ENCODE data around the gene QSER1.
"Not testable (repeated sequence)": the region's sequence is repeated elsewhere in the genome, so short reads cannot be mapped to it uniquely, and the experiment has no call there.

Gene QSER1

DNA sequence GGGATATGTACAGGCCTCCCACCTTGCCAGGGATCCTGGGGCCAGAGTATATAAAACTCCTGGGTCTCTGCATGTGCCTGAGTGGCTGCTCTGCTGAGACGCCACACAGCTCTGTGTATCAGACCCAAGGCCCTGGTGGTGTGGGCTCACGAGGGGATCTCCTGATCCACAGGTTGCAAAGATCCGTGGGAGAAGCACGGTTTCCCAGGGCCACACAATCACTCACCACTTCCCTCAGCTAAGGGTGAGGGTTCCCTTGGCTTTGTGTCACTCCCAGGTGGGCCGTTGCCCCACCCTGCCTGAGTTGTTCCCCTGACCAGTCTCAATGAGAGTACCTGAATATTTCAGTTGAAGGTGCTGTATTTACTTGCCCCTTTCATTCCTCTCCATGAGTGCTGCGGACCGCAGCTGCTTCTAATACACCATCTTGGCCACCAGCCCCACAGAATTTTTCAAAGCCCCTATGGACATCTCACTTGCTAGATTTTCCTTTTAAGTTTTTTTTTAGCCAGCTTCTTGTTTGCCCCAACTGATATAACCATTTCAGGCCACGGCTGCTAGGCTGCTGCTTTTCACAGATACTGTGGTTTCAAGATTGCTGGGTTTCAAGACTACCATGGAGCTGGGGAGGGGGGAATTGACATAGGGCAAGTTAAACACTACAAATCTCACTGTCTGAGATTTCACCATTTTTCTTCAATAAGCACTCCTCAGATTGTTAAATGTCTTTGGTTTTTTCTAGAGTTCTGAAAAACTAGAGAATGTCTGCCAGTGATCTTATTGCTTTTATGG is 109.3 kb downstream of the QSER1 start:
- DNase-seq, result no peak

- no peak for DNase-seq
Measured at GRCh38 chr11:33005175-33005574, 112.6 kb downstream of the QSER1 start.

GRCh38 chr11:33006010-33006409 is 113.4 kb downstream of the QSER1 start:
- DNase-seq, result no peak

- no peak for DNase-seq
Measured at GRCh38 chr11:33013755-33014154, 121.1 kb downstream of the QSER1 start.

DNA sequence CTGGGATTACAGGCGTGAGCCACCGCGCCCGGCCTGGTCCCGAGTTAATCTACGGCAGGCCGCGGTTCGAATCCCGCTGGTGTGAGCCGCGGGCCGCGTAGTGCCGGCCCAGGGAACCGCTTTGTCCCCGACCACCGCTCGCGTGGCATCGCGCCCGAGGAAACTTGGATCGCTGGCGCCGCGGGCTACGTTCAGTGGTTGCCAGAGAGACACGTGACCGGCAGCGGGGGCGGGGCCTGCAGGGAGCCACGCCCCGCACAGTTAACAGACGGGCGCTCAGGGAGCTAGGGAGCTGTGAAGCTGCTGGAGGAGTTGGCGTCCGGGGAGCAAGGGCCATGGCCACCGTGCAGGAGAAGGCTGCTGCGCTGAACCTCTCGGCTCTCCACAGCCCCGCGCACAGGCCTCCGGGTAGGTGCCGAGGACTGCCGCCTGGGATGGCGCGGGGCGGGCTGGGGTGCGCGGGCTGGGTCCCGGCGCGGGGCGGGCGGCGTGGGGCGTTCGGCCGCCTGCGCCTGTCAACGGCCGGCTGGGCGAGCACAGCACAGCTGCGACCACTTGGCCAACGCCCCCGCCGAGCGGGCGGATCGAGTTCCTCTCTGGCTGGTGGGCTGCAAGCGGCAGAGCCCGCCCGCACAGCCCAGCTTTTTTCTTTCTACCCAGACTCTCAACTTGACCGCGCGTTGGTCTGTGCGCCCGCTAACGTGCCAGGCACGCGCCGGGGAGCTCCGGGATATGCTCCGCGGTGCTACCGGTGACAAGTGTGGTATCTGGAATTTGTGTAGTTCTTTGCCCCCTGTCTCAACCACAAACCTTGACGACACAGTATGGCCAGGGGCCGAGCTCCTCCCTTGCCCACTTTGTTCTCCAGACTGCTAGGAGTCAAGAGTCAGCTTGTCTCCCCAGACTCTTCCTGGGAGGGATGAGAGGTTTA is 123.3 kb downstream of the QSER1 start, which contains the start of gene DEPDC7:
Gene DEPDC7, plus strand, starts transcription at position 258 of the 931 bp plus-strand sequence. Its CDS starts 78 bp downstream, at position 336.
- peak; percentile 91 for DNase-seq

GRCh38 chr11:33016654-33017053 is 124.0 kb downstream of the QSER1 start:
- no peak for DNase-seq

GRCh38 chr11:33017478-33017877 is 124.9 kb downstream of the QSER1 start:
- DNase-seq, result no peak

DNA sequence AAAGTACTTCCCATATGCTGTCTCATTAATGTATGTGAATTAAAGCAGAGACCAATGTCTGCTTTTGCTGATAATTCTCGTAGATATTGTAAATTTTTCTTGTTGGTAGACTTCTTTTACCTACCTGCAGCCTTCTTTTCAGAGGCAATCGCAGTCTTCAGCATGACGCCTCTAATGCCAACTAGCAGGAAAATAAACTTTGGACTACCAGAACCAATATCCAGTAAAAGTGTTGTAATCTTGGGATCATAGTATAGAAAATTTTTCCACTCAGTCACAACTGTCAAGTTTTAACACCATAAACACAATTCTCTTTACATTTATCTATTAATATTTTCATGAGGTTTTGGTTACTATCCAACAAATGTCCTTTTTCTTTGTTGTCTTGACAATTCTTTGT is 125.4 kb downstream of the QSER1 start:
- DNase-seq, result no peak

DNA sequence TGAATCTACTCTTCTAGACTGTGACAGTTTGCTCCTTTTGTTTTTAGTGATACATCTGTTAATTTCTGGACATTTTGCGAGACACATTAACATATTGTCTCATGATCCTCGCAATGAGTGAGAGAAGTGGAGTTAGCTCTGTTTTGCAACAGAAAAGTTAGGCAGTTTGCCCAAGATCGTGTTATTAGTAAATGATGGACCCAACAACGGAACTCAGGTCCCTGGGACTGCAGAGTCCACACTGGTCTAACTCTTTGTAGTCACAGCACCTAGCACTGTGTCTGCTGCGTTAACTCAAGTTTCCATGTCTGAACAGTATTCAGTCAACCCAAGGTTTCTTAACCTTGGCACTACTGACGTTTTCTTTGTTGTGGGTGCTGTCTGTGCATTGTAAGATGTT is 126.2 kb downstream of the QSER1 start:
- no peak for DNase-seq

- DNase-seq, result no peak
Measured at GRCh38 chr11:33021501-33021900, 128.9 kb downstream of the QSER1 start.

DNA sequence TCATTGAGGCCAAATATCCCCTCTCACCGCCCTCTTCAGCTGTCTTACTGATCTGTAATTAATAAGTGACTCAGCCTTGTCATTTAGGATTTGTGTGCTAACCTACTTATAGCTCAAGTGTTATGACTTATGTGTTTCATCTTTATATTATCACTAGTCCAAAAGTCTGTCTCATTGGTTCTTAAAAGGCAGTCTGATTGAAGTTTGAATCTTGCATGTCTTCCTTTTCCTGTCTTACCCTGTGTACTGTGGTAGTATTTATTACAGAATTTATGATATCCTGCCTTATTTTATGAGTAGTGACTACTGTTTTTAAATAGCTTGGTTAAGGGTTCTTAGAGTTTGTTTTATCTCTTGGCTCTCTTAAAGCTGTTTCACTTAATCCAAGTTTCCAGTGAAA is 129.3 kb downstream of the QSER1 start:
- DNase-seq, result no peak

- no peak for DNase-seq
Measured at GRCh38 chr11:33025339-33025722, 132.7 kb downstream of the QSER1 start.

DNA sequence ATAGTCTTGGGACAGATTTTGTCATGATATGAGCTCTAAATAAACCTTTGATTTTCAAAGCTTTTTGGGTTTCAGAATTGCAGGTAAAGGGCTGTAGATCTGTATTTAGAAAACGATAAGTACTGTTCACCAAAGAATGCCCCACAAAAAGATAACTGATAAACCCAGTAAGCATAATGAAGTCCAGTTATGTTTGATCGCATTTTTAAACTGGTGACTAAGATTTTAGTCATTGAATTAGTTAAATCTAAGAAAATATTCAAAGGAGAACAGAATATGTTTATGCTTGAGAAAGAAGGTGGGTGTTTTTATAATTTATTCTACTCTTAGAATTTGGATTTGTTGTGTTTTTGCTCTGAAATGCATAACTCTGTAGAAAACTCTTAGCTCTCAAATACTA is 134.6 kb downstream of the QSER1 start:
- no peak for DNase-seq

- peak; percentile 24 for DNase-seq
Measured at GRCh38 chr11:33027846-33028536, 135.4 kb downstream of the QSER1 start.

DNA sequence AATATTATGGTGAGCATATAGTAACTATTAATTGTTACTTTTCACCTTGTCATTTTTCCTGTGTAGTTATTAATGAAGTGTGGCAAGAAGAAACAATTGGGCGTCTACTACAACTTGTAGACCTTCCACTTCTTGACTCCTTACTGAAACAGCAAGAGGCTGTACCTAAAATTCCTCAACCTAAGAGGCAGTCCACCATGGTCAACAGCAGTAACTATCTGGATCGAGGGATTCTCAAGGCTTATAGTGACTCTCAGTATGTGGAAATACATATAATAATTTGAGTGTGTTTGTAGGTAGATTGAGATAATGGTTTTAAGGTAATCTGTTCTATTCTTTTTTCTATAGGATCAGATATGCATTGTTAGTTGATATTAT is 135.9 kb downstream of the QSER1 start:
- no peak for DNase-seq

DNA sequence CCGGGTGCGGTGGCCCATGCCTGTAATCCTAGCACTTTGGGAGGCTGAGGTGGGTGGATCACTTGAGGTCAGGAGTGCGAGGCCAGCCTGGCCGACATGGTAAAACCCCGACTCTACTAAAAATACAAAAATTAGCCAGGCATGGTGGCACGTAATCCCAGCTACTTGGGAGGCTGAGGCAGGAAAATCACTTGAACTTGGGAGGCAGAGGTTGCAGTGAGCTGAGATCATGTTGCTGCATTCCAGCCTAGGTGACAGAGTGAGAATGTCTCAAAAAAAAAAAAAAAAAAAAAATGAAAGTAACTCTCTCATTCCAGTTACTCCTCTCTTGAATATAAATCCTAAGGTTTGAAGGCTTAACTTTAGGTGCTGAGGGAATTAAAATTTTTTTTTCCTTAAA is 136.6 kb downstream of the QSER1 start:
- not testable (repeated sequence) for DNase-seq

All from fibroblast of skin of abdomen (primary cell).